ENCODE results near the gene STK39.

The STK39 gene

DNA sequence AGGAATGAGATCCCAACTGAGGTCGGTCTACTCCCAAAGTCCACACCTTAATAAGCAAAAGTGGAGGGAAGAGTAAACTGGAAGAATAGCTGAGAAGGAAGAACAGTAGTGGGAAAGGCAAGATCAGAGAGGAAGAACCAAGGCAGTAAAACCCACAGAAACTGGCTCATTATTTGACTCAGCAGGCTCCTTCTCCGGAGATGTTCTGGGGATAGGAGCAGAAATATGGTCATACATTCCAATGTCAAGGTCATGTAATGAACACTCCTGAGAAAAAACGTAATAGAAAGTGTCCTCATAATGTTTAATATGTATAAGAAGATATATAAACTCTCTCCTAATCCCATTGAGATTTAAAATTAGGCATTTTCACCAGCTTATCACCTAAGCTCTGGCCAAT, 39.5 kb downstream of the STK39 start:
- DNase-seq = no peak

DNA sequence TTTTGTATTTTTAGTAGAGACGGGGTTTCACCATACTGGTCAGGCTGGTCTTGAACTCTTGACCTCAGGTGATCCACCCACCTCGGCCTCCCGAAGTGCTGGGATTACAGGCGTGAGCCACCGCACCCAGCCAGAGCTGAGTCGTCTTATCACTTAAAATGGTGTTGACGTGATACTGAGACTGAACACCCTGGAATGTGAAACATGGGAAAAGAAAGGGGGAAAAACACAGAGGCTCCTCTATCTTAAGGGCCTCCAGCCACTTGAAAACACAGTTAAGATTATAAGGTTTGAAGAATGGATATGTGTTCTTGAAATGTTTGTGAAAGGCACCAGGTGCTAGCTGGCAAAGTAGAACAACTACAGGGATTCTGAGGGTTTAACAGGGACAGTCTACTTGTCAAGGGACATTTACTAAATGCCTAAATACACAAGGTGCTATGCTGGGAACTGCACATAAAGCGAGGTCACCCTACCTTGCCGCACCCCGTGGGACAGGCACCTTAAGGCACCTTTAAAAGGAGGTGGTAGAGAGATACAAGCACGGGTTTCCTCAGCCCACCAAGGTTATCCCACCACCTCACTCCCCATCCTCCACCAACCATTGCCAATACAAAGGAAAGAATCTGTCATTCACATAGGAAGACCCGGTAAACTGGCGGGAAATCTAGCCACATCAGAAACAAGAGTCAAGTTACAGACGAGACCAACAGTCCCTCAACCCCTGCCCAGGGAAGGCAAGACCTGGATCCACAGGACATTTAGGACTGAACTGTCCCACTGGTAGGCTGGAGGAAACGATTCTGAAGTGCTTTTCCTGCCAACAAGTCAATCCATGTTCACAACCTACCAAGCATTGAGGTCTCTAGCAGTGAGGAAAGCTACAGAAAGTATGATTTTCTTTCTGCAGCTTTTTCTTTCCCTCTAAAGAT, 43.4 kb downstream of the STK39 start:
- no peak for DNase-seq

GRCh38 chr2:168201584-168202116, 45.7 kb downstream of the STK39 start:
- no peak for DNase-seq

GRCh38 chr2:168200930-168201583, 46.3 kb downstream of the STK39 start:
- DNase-seq = no peak

DNA sequence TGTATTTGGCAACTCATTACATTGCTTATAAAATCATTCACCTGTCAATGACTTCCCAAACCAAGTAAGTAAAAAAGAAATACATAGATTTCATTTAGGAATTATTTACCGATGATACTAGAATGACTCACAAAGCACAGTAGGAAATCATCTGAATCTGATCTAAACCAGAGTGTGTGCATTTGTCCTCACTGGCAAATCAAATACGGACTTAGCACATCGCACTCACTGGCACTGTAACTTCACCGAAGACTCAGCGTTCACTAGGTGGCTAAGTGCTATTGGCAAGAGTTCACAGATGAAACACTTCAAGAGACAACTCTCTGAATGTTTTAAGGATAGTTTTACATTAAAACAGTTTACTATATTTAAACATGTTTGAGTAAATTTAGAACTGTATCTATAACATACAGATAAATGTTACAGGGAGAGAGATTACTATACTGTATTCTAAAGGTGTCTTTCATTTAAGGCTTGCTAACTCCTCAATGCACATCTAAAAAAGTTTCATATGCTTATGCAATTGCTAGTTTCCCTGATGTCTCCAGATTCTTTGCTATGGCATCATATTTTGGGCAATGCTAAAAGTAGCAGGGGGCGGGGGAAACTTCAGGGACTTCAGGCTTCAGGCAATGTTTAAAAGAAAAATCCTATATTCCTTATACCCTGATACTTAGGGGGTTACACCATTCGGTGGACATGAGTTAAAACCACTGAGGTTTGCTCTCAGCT, 48.8 kb downstream of the STK39 start:
- DNase-seq = no peak

- no peak for DNase-seq
These were observed 50.6 kb downstream of the STK39 start for GRCh38 chr2:168196764-168197180.

- no peak for DNase-seq
These were observed 52.4 kb downstream of the STK39 start for GRCh38 chr2:168194784-168195522.

DNA sequence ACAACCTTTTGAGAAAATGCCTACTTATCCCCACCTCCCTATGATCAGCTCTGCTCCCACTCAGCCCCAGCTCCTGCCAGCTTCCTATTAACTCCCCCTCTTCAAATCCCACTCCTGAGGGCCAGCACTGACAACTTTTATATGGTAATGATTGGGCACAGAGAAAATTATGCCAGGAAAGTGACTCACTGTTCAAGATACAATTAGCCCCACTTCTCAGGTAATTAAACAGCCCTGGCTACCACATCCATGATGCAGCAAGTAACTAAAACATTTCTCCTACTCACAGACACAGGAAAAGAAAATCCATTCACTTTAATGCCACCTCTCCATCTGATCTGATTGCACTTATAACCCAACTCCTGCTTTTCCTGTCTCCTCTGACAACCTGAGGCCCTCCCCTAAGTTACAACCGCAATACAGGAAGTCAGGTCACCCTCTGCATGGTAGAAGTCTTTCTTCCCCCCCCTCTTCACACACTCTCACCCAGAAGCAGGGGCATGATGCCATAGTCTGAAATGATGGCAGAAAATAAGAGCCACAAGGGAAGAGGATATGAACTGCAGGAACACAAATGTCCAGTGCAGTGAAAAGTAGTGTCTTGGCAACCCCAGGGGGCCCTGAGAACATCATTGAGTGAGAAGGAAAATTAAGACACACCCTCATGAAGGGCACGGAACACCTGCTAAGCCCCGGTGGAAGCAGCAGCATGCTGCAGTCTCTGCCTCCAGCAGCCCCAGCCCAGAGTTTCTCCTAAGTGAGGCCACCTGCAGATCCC, 54.4 kb downstream of the STK39 start:
- peak; percentile 67 for DNase-seq

DNA sequence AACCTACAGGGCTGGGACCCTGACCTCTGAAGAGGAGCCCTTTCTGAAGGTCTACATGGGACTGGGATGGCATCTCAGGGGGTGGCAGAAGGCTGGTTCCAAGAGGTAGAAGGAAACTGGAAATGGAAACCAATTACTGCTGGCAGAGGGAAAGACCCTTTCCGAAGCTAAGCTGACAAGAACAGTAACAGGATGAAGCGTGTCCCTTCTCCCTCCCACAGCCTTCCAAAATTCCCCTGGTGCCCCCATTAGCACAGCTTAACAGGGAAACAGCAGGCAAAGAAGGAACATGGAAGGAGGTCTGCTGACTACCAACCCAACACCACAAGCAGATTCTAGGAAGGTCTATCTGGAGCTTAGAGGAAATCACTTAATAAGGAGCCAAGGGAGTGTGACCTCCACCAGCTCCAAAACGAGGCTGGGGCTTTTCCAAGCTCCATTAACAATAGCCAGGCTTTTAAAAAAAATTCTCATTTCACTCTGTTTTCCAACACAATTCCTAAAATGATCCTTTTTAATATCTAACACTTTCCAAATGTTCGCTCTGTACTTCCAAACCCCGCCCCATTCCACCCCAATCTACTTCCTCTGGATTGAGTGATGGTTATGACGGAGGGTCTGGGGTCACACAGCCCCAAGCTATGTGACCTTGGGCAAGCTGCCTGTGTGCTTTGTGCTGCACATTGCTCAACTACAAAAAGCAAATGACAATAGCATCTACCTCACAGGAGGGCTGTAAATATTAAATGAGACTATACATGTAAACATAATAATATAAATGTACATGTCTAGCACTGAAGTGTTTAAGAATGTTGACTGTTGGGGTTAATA, 55.2 kb downstream of the STK39 start:
- DNase-seq = no peak

DNA sequence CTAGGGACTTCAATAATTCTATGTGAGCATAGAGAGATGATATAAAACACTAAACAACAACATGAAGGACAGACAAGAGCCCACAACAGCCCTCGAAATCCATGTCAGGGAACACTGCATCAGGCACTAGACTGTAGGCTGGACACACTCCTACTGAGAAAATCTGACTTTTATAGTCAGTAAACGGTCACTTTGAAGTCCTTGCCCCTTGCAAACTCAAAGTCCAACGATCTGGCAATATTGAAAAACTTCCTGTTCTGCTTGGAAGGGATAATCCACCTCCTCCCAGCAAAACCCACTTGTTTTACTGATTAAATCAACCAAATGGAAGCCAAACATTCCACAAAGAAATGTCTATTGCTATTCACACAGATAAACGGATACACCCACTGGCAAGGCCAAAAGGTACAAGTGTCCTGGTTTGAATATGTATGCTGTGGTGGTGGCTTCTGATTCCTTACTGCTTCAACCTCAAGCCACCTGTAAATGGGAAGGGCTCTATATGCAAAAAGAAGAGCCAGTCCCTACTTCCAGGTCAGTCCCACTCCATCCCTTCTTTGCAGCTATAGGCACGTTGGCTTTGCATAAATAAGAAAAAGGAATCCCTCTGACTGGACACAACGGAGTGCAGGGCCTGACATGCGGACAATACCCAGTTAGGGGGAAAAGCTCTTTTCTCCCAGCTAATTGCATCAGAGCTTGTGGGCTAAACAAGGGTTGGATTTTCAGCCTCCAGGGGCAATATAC, 56.6 kb downstream of the STK39 start:
- no peak for DNase-seq

GRCh38 chr2:168189835-168190569, 57.4 kb downstream of the STK39 start:
- DNase-seq = no peak

DNA sequence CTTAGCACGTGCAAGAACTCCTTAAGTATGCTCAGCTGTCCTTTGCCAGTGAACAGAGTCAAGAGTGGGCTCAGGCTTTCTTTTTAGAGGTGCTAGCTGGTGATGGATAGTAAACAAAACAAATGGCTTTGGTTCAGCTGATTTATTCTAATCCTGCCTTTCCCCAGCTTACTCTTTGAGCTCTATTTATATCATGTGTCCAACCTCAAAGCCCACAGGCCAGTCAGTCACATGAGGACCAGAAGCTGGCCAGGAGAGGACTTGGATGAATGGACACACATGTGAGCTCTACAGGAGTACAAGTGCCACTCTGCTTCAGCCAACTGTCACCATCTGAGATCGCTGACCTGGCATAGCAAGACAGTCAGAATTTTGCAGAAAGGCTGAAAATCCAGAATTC, 59.4 kb downstream of the STK39 start:
- no peak for DNase-seq

GRCh38 chr2:168186452-168186851, 60.9 kb downstream of the STK39 start:
- no peak for DNase-seq

DNA sequence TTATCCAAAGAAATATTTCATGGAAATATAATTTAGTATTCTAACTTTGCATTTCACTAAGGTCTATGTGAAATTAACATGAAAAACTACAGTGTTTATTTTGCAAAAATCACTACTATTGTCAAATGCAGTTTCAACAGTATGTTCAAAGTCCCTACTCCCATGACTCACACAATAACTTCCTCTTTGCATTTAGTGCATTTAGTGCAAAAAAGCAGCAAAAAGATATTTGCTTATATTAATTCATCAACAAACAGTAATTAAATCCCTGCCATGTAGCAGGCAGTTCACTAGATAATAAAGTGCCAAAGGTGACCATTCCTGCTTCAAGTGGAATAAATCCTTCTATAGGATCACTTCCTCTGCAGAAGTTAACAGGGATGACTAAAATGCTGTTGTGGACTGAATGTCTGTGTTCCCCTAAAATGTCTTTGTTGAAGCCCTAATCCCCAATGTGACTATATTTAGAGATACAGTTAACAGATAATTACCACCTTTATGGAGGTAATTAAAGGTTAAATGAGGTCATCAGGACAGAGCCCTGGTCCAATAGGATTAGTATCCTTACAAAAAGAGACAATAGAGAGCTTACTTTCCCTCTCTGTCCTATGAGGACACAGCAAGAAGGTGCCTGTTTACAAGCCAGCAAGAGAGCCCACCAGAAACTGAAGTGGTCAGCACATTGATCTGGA, 61.7 kb downstream of the STK39 start:
- no peak for DNase-seq

DNA sequence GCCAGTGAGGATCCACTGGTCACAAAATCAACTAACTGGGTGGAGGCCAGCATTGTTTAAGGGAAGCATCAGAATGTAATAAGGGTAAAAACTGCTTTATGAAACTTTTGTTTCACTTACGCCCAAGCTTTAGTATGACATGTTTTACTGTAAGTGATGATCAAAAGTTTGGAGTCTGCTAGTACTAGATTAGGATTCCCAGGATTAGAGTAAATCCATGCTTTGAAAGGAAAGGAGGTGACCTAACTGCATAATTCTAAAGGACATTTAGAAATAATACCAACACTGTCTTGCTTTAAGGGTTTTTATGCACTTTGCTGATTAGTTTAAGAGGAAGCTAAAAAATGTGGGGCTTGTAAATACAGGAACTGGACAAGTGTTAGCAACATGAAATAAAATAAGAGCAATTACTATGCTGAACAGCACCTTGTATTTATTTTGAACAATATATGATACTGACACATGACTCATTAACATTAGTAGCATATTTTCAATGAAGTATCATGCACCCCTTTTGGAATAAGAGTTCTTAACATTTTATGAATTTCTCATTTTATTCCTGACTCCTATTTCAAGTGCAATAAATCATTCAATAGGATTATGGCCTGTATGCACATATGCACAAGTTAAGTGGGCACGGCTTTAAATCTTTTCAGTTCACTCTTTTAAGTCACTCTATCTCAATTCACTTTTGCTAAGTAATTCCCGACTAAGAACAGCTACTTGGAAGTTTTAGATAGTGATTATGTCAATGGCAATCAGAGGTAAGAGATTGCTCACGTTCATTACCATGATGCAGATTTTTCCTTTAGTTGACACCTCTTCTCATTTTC, 62.5 kb downstream of the STK39 start:
- no peak for DNase-seq

GRCh38 chr2:168183308-168183997, 63.9 kb downstream of the STK39 start:
- no peak for DNase-seq
